GM18508 (cell line): ENCODE measurements around the gene KANSL3.
"Not testable (repeated sequence)": the region's sequence is repeated elsewhere in the genome, so short reads cannot be mapped to it uniquely, and the experiment has no call there.

ENCODE experiments used
- ATAC-seq: cut with Tn5 transposase; IDR thresholded peaks from one replicate; pipeline ENCODE4 v1.9.1; 2021; ENCODE audit warnings: moderate number of reproducible peaks; ENCODE audit not compliant: insufficient read depth, unreplicated experiment

KANSL3 gene

GRCh38 chr2:96565111-96565510 lies 73.0 kb downstream of the KANSL3 start:
- ATAC-seq: no peak

GRCh38 chr2:96564563-96564962 lies 73.5 kb downstream of the KANSL3 start:
- no peak for ATAC-seq

GRCh38 chr2:96564026-96564425 lies 74.1 kb downstream of the KANSL3 start:
- ATAC-seq: no peak

- ATAC-seq: no peak
These were observed 79.6 kb downstream of the KANSL3 start for GRCh38 chr2:96558485-96558884.

GRCh38 chr2:96558061-96558460 lies 80.1 kb downstream of the KANSL3 start:
- no peak for ATAC-seq

- ATAC-seq: not testable (repeated sequence)
These were observed 80.7 kb downstream of the KANSL3 start for GRCh38 chr2:96557421-96557820.

- no peak for ATAC-seq
These were observed 81.4 kb downstream of the KANSL3 start for GRCh38 chr2:96556441-96557330.

- ATAC-seq: no peak
These were observed 82.9 kb downstream of the KANSL3 start for GRCh38 chr2:96555146-96555610.

- no peak for ATAC-seq
These were observed 83.6 kb downstream of the KANSL3 start for GRCh38 chr2:96554293-96555145.

- not testable (repeated sequence) for ATAC-seq
These were observed 84.2 kb downstream of the KANSL3 start for GRCh38 chr2:96553957-96554292.

- ATAC-seq: no peak
These were observed 84.7 kb downstream of the KANSL3 start for GRCh38 chr2:96553176-96553956.

GRCh38 chr2:96552315-96553175 lies 85.6 kb downstream of the KANSL3 start:
- ATAC-seq: no peak

- ATAC-seq: no peak
These were observed 86.4 kb downstream of the KANSL3 start for GRCh38 chr2:96551605-96552314.

GRCh38 chr2:96550787-96551604 lies 87.1 kb downstream of the KANSL3 start:
- ATAC-seq: no peak

GRCh38 chr2:96549967-96550786 lies 87.9 kb downstream of the KANSL3 start:
- ATAC-seq: no peak

- ATAC-seq: no peak
These were observed 88.7 kb downstream of the KANSL3 start for GRCh38 chr2:96549466-96549785.
